Activated CD4-positive, alpha-beta T cell treated with anti-CD3 and anti-CD28 coated beads for 36 hours (primary cell): ENCODE results near the gene PXDC1. TPM values are rescaled to one million over a fixed set of nuclear protein-coding genes. Genes with fewer than 3 reads are reported as not detected.

Source experiments
- ATAC-seq: fragments of 200-7000 bp; cut with Tn5 transposase; one replicate; pipeline ENCODE4 v1.10.0; 2021; ENCODE audit warnings: mild to moderate bottlenecking, moderate library complexity
- CTCF ChIA-PET: fragments of 350-600 bp; sonication (Branson Sonifier 250); formaldehyde crosslinking; loops from one replicate; lab custom pipeline; 2021; ENCODE audit warnings: antibody characterized with exemption; lab: Charles Lee
- POLR2A ChIA-PET: fragments of 350-600 bp; sonication (Branson Sonifier 250); formaldehyde crosslinking; loops from one replicate; lab custom pipeline; 2021; ENCODE audit warnings: antibody characterized with exemption, inconsistent platforms; lab: Charles Lee
- DNase-seq: peaks from one replicate; pipeline ENCODE4 v3.0.0-alpha.2; 2020
- H3K27ac Mint-ChIP-seq: one replicate; pipeline ENCODE4 v1.8.0; 2021; ENCODE audit warnings: mixed read lengths
- H3K27me3 Mint-ChIP-seq: one replicate; pipeline ENCODE4 v1.8.0; 2021; ENCODE audit warnings: mixed read lengths
- H3K36me3 Mint-ChIP-seq: one replicate; pipeline ENCODE4 v1.8.0; 2021; ENCODE audit warnings: low read depth, mixed read lengths
- H3K4me1 Mint-ChIP-seq: one replicate; pipeline ENCODE4 v1.8.0; 2021; ENCODE audit warnings: mixed read lengths
- H3K4me3 Mint-ChIP-seq: one replicate; pipeline ENCODE4 v1.8.0; 2021; ENCODE audit warnings: mild to moderate bottlenecking, moderate library complexity, mixed read lengths
- H3K9me3 Mint-ChIP-seq: one replicate; pipeline ENCODE4 v1.8.0; 2021; ENCODE audit warnings: low read depth, mixed read lengths
- intact Hi-C, 2 experiments: fragments of 100-400 bp; cut with DNase I in 1 of 2; cut with micrococcal nuclease in 1 of 2; formaldehyde crosslinking; loops; one replicate each; pipeline versions ENCODE4 v1.14.2 to v1.15.1; 2022 to 2024; cut with DNase I, micrococcal nuclease
- total RNA-seq, 2 experiments: library from RNA; stranded (reverse); gene quantifications; one replicate each; pipeline ENCODE4 v1.2.3, GENCODE V29; 2021

Gene PXDC1
- total RNA-seq = 1 to 10 TPM; 1.6 to 2.4 TPM

- ChIA-PET POLR2A (no interaction called here), CTCF (no interaction called here)
- intact Hi-C loops = no loop called here
- no peaks in the 10 kb centered on the region for H3K36me3 Mint-ChIP-seq
- no peak within 1 kb of the TSS for H3K27ac Mint-ChIP-seq
- DNase-seq = peak; percentile 56
- H3K27me3 Mint-ChIP-seq = peaks cover 29% of the 10 kb centered on the region
- peaks cover 2% of the 10 kb centered on the region for H3K4me1 Mint-ChIP-seq
- peak within 1 kb of the TSS; percentile 20 for H3K4me3 Mint-ChIP-seq
- no peaks in the 10 kb centered on the region for H3K9me3 Mint-ChIP-seq
- ATAC-seq = peak; percentile 9
Observed at GRCh38 chr6:3751077-3751729, at the start of gene PXDC1. TSS of gene PXDC1 (minus strand) at chr6:3751713. CDS start at chr6:3751531, 182 bp downstream.

GRCh38 chr6:3800850-3801591 lies 49.5 kb upstream of the PXDC1 start:
- no peaks in the 10 kb centered on the region for H3K27me3 Mint-ChIP-seq
- ChIA-PET CTCF (no interaction called here), POLR2A (no interaction called here)
- no peaks in the 10 kb centered on the region for H3K9me3 Mint-ChIP-seq
- no peak overlapping the region for H3K4me3 Mint-ChIP-seq
- ATAC-seq (no peak), DNase-seq (no peak)
- no peak overlapping the region for H3K27ac Mint-ChIP-seq
- peaks cover 10% of the 10 kb centered on the region for H3K4me1 Mint-ChIP-seq
- intact Hi-C loops = no loop called here
- no peaks in the 10 kb centered on the region for H3K36me3 Mint-ChIP-seq

- Mint-ChIP-seq H3K27ac (no peak overlapping the region), H3K4me1 (peaks cover 10% of the 10 kb centered on the region), H3K9me3 (no peaks in the 10 kb centered on the region), H3K4me3 (no peak overlapping the region), H3K36me3 (no peaks in the 10 kb centered on the region), H3K27me3 (no peaks in the 10 kb centered on the region)
- POLR2A ChIA-PET = no interaction called here
- CTCF ChIA-PET = no interaction called here
- DNase-seq = no peak
- no peak for ATAC-seq
- intact Hi-C loops = no loop called here
Observed at GRCh38 chr6:3799719-3800118, 48.2 kb upstream of the PXDC1 start.

- Mint-ChIP-seq H3K27ac (no peak overlapping the region), H3K36me3 (no peaks in the 10 kb centered on the region), H3K9me3 (no peaks in the 10 kb centered on the region), H3K4me1 (peaks cover 7% of the 10 kb centered on the region), H3K4me3 (no peak overlapping the region), H3K27me3 (no peaks in the 10 kb centered on the region)
- ChIA-PET POLR2A (no interaction called here), CTCF (interaction anchor here (0.6 kb wide), 1 partner anchor 211 kb away, joined by 3 read pairs; no protein-coding TSS in a partner anchor)
- intact Hi-C loops = no loop called here
- ATAC-seq (no peak), DNase-seq (no peak)
Observed at GRCh38 chr6:3798055-3798919, 46.8 kb upstream of the PXDC1 start.

GRCh38 chr6:3797231-3798054 lies 45.9 kb upstream of the PXDC1 start:
- intact Hi-C loops = no loop called here
- DNase-seq (no peak), ATAC-seq (no peak)
- Mint-ChIP-seq H3K9me3 (no peaks in the 10 kb centered on the region), H3K27me3 (no peaks in the 10 kb centered on the region), H3K4me3 (no peak overlapping the region), H3K36me3 (no peaks in the 10 kb centered on the region), H3K4me1 (peaks cover 7% of the 10 kb centered on the region), H3K27ac (no peak overlapping the region)
- ChIA-PET POLR2A (no interaction called here), CTCF (interaction anchor here (0.6 kb wide), 2 partner anchors 212 to 217 kb away, joined by 3 read pairs; no protein-coding TSS in a partner anchor)

- intact Hi-C loops = no loop called here
- Mint-ChIP-seq H3K27me3 (no peaks in the 10 kb centered on the region), H3K36me3 (no peaks in the 10 kb centered on the region), H3K27ac (no peak overlapping the region), H3K4me3 (no peak overlapping the region), H3K9me3 (no peaks in the 10 kb centered on the region), H3K4me1 (peaks cover 5% of the 10 kb centered on the region)
- ChIA-PET POLR2A (no interaction called here), CTCF (interaction anchor here (1.6 kb wide), 1 partner anchor 182 kb away, joined by 4 read pairs; no protein-coding TSS in a partner anchor)
- DNase-seq (no peak), ATAC-seq (no peak)
Observed at GRCh38 chr6:3796719-3797041, 45.2 kb upstream of the PXDC1 start.

GRCh38 chr6:3795836-3796718 lies 44.6 kb upstream of the PXDC1 start:
- no peak for DNase-seq
- ATAC-seq = no peak
- Mint-ChIP-seq H3K9me3 (no peaks in the 10 kb centered on the region), H3K36me3 (no peaks in the 10 kb centered on the region), H3K27ac (no peak overlapping the region), H3K4me3 (no peak overlapping the region), H3K4me1 (no peaks in the 10 kb centered on the region), H3K27me3 (no peaks in the 10 kb centered on the region)
- intact Hi-C loops = no loop called here
- POLR2A ChIA-PET = no interaction called here
- CTCF ChIA-PET = interaction anchor here (0.6 to 1.6 kb wide), 3 partner anchors 174 to 739 kb away, joined by 3 to 4 read pairs (median 3); no protein-coding TSS in a partner anchor

GRCh38 chr6:3794092-3794491 lies 42.6 kb upstream of the PXDC1 start:
- Mint-ChIP-seq H3K9me3 (no peaks in the 10 kb centered on the region), H3K4me3 (no peak overlapping the region), H3K4me1 (no peaks in the 10 kb centered on the region), H3K27me3 (no peaks in the 10 kb centered on the region), H3K27ac (no peak overlapping the region), H3K36me3 (no peaks in the 10 kb centered on the region)
- ATAC-seq (no peak), DNase-seq (no peak)
- CTCF ChIA-PET = no interaction called here
- intact Hi-C loops = no loop called here
- POLR2A ChIA-PET = no interaction called here

GRCh38 chr6:3793545-3793944 lies 42.0 kb upstream of the PXDC1 start:
- H3K27ac Mint-ChIP-seq = no peak overlapping the region
- no peaks in the 10 kb centered on the region for H3K4me1 Mint-ChIP-seq
- no peak for DNase-seq
- H3K36me3 Mint-ChIP-seq = no peaks in the 10 kb centered on the region
- intact Hi-C loops = no loop called here
- H3K9me3 Mint-ChIP-seq = no peaks in the 10 kb centered on the region
- no peak for ATAC-seq
- no peak overlapping the region for H3K4me3 Mint-ChIP-seq
- ChIA-PET CTCF (no interaction called here), POLR2A (no interaction called here)
- no peaks in the 10 kb centered on the region for H3K27me3 Mint-ChIP-seq

- POLR2A ChIA-PET = no interaction called here
- Mint-ChIP-seq H3K27ac (no peak overlapping the region), H3K36me3 (no peaks in the 10 kb centered on the region), H3K4me1 (no peaks in the 10 kb centered on the region), H3K4me3 (no peak overlapping the region), H3K27me3 (no peaks in the 10 kb centered on the region), H3K9me3 (no peaks in the 10 kb centered on the region)
- intact Hi-C loops = no loop called here
- ATAC-seq = no peak
- DNase-seq = no peak
- CTCF ChIA-PET = no interaction called here
Observed at GRCh38 chr6:3791526-3792203, 40.2 kb upstream of the PXDC1 start.
